GM19099 (cell line): ENCODE results near the gene LIN9.
A peak's percentile ranks its signal among the peaks of the same experiment; 100 is the strongest.

ENCODE experiments used
- POLR2A ChIP-seq: IDR thresholded peaks from 3 replicates; pipeline ENCODE4 v1.6.1; 2011; ENCODE audit warnings: low read depth; ENCODE audit not compliant: insufficient read length; ENCODE audit errors: extremely low read depth

LIN9 gene

DNA sequence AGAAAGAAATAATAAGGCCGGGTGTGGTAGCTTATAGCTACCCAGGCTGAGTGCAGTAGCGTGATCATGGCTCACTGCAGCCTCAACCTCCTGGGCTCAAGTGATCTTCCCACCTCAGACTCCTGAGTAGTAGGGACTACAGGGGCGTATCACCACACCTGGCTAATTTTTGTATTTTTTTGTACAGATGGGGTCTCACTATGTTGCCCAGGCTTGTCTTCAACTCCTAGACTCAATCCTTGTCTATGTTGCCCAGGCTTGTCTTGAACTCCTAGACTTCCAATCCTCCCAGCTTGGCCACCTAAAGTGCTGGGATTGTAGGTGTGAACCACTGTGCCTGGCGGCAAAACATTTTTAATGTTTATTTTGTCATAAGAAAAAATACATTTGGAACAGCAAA is 55.0 kb downstream of the LIN9 start:
- no peak for TF ChIP-seq POLR2A

GRCh38 chr1:226250511-226250910 is 58.5 kb downstream of the LIN9 start:
- TF ChIP-seq POLR2A = no peak

GRCh38 chr1:226248796-226249195 is 60.2 kb downstream of the LIN9 start:
- no peak for TF ChIP-seq POLR2A

DNA sequence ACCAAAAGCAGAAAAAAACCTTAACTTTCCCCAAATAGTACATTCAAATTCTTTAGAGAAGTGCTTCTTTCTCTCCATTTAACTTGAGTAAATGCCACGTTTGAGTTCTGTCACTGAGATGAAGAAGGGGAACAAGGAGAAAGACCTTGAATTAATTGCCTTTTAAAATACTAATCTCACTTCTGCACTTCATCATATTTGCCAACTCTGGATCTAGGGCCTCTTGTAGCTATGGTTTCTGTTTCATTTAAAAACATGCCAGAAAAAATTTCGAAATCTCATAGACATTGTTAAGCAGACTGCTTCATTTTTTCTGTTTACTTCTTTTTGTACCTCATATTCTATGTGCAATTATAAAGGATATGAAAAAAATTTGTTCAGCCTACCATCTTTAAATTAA is 60.9 kb downstream of the LIN9 start:
- TF ChIP-seq POLR2A = no peak

DNA sequence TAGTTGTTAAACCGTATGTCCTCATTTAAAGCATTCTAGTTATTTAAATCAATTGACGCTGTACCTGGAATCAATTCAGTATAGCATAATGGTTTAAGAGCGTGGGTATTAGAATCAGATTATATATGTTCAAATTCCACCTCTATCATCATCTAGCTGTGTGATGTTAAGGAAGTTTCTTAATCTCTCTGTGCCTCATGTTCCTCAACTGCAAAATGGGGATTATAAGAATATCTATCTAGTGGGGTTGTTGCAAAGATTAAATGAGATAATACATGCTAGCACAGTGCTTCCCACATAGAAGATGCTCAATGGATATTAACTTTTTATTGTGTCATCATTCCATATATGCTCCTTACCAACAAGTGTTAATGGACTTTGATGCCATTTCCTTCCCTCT is 69.5 kb downstream of the LIN9 start:
- no peak for TF ChIP-seq POLR2A

- no peak for TF ChIP-seq POLR2A
These were observed 72.1 kb downstream of the LIN9 start for GRCh38 chr1:226236826-226237225.

DNA sequence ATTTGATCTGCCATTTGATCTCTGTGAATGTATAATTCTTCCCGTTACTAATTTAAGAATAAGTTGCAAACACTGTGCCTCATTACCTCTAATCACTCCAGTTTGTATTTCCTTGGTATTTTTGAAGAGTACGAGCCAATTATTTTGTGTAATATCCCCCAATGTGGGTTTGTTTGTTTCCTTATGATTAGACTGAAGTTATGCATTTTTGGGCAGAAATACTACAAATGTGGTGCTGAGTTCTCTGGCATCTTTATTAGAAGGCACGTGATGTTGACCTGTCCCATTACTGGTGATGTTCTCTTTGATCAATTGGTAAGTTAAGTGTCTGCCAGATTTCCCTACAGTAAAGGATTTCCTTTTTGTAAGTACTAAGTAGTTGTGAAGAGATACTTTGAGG is 75.2 kb downstream of the LIN9 start:
- TF ChIP-seq POLR2A = no peak

- peak; percentile 32 for TF ChIP-seq POLR2A
These were observed 75.7 kb downstream of the LIN9 start for GRCh38 chr1:226233293-226233692.

- no peak for TF ChIP-seq POLR2A
These were observed 82.4 kb downstream of the LIN9 start for GRCh38 chr1:226226601-226227000.

- TF ChIP-seq POLR2A = no peak
These were observed 85.1 kb downstream of the LIN9 start for GRCh38 chr1:226223786-226224244.

GRCh38 chr1:226223157-226223785 is 85.7 kb downstream of the LIN9 start, which contains the start of gene MIXL1:
Gene MIXL1, plus strand, starts transcription at chr1:226223664. Its CDS starts 18 bp downstream, at chr1:226223682.
- TF ChIP-seq POLR2A = no peak

DNA sequence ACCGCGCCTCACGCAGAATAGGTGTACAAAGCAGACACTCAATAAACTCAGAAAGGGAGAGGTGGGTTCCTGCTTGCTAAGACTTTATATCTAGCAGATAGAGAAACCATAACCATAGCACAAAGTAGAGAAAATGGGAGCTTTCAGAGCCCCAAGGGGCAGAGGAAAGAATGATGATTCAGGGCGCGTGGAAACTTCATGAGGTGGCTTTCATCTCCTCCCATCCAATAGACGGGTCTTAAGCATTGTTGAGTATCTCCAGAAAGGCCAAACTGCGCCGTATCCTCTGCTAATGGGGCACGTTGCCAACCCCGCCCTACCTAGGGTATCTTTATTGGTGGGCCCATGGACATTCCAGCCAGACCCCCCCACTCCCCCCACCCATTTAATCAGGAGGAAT is 86.3 kb downstream of the LIN9 start:
- TF ChIP-seq POLR2A = no peak

- no peak for TF ChIP-seq POLR2A
These were observed 88.3 kb downstream of the LIN9 start for GRCh38 chr1:226220473-226221189.

GRCh38 chr1:226217273-226217672 is 91.7 kb downstream of the LIN9 start:
- no peak for TF ChIP-seq POLR2A

DNA sequence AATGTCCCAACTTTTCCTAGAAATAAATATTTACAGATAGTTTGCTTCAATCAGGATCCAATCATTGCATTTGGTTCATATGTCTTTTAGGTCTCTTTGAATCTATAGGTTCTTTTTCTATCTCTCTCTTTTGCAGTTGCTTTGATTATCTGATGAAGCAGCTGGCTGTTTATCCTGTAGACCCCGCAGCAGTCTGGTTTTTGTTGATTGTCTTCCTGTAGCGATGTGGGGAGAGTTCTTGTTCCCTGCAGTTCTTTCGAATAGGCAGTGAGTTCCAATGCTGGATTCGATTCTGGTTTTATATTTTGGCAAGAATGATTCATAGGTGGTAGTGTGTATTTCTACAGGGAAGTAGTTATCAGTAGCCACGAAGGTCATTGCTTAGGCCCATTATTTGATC is 92.9 kb downstream of the LIN9 start:
- TF ChIP-seq POLR2A = no peak

- TF ChIP-seq POLR2A = no peak
These were observed 93.7 kb downstream of the LIN9 start for GRCh38 chr1:226215239-226215638.
